Activated CD4-positive, alpha-beta T cell treated with anti-CD3 and anti-CD28 coated beads for 1 hour (primary cell): ENCODE results near the gene POU6F1.

Experiments used
- DNase-seq: peaks from one replicate; pipeline ENCODE4 v3.0.0-alpha.2; 2020

POU6F1 gene

DNA sequence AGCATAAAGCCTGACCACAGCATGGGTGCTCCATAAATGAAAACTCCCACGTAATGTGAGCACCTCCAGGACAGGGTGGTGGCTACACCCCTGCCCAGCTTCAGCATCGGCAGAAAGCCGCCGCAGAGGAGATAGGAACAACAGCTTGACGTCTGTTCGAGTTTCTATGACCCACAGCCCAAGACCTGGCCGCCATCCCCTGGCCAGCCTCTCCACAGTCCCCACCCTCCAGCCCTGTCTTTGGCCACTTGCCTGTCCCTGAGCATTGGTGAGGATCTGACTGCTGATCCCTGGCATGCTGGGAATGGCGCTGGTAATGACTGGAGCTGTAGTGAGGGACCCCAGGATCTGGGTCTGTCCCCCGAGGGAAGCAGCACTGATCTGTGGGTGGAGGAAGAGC is 21.3 kb downstream of the POU6F1 start:
- DNase-seq, result no peak

GRCh38 chr12:51195841-51196240 is 22.0 kb downstream of the POU6F1 start:
- DNase-seq, result no peak

DNA sequence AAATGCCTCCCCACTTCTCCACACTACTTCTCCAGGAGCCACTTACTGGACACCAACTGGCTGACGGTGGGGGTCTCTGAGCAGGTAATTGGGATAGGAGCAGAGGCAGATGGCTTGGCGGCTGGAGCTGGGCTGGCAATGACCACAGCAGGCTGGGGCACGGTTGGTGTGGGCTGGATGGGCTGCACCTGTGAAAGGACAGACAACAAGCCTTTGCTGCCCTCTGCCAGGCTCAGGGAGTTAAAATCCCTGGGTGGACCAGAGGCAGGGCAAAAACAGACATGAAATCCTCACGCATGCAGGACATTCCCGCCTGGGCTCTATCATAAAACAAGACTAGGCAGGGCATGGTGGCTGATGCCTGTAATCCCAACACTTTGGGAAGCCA is 25.6 kb downstream of the POU6F1 start:
- no peak for DNase-seq

- no peak for DNase-seq
Measured at GRCh38 chr12:51191516-51192283, 26.2 kb downstream of the POU6F1 start.

DNA sequence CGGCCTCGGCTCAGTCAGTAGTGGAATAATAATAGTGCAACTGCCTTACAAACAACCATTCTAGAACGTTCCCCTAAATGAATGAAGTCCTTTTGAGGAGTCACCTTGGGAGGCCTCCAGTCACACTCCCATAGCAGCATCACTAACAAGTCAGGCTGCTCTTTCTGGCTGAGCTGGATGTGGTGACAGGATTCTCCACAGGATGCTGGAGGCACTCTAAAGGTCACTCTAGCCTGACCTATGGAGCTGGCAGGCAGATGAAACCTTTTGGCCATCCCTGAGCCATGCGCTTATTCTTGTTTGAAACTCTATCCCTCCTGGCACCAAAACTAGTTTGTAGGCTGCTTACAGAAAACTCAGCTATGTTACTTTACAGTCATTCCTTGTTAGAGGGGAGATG is 27.0 kb downstream of the POU6F1 start:
- DNase-seq, result no peak

DNA sequence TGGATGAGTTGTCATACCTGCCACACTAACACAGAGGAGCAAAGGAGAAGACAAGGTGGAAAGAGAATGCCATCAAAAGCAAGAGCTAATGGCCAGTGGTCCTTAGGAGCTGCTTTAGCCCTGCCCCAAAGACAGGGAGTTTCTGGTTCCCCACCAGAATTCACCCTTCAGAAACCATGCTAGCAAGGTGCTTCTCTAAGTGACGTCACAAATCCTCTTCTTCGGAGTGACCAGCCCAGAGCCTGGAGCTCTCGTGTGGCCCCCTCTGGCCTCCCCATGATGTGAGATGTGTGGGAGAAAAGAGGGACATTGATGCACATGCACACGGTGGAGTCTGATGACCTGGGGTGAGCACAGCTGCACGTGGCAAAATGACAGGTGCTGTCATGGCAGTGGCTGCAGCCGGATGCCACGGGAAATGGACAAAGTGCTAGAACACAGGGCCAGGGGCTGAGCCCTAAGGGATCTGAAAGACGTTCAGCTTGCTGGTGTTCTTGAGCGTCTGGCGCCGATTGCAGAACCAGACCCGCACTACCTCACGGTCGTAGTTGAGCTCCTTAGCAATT is 28.0 kb downstream of the POU6F1 start:
- DNase-seq, result no peak

GRCh38 chr12:51188359-51189051 is 29.4 kb downstream of the POU6F1 start:
- no peak for DNase-seq

DNA sequence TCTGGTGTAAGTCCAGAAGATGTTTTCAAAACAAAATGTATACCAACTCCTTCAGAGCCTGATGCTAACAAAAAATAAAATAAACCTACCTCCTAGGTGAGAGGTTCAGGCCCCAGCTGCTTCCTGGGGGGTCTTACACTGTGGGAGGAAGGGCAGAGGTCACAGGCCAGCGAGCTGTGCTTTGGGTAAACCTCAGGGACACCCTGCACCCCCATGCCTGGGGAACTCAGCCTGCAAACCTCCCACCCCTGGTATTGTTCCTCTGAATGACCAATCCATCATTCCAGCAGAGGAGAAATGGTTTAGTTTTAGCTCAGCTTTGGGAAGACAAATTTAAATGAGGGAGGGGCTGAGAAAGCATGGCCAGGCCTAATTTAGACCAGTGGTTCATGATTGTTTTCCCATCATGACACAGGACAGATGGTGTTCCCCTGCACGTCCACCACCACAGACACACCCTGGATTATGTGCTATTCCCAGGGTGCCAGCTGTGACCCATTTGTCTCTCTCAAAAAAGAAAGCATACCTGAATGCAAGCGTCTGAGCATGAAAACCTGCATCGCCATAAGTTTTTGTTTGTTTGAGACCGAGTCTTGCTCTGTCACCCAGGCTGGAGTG is 30.4 kb downstream of the POU6F1 start:
- no peak for DNase-seq

DNA sequence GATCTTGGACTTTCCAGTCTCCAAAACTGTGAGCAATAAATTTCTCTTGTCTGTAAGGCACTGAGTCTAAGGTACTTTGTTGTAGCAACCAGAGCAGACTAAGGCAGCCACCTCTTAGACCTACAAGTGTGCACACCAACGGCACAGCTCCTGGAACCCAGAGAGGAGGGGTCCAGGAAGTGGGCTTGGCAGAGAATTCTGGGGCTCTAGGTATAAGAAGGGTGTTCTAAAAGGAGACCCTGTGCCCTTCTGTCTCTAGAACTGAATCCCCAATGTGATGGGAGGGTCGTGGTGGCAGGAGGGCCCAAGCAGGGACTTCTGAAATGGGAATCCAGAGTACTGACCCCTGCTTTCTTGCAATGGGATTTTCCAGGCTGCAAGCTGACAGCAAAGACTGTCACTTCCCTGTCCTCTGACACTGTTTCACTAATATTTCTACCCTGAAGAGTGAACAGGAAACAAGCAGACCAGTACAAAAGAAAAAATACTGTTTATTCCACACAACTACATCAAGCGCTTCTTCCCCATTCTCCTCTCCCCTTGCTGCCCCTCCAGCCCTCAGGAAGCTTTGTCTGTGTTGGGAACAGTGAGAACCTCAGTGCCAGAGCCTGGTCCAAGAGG is 31.3 kb downstream of the POU6F1 start:
- DNase-seq, result no peak

GRCh38 chr12:51185171-51185717 is 32.6 kb downstream of the POU6F1 start:
- no peak for DNase-seq

GRCh38 chr12:51183816-51184215 is 34.0 kb downstream of the POU6F1 start:
- no peak for DNase-seq

DNA sequence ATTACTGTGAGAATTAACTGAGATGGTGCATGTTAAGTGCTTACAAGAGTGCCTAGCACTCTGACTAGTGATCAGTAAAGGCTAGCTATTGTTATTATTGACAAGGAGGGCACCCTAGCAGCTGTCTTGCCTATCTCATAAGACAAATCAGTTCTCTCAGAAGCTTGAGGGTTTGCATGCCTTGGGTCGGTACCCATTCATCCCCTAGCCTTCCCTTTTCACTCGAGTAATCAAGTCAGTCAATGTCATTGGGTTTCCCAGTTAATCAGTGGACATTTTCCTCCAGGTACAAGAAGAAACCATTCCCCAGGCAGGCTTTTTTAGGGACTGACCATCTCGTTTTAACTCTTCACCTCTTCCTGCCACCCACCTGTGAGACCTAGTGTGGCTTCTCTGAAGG is 34.5 kb downstream of the POU6F1 start:
- DNase-seq, result no peak

DNA sequence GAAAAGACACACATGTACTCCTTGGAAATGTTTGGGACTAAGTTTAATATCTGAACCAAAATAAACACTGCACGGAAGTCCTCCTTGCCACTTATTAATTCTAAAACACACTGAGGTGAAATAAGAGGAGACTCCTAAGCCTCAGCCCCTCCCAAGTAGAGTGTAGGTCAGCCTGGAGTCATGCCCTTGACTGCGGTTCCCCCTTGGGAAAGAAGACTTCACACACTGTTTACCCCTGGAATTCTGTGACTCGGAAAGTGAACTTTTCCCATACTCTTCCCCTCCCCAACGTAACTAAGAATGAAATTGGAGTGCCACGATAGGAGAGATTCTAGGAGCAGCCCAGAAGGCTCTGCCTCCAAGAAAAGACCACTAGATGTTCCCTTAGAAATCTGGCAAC is 36.3 kb downstream of the POU6F1 start:
- no peak for DNase-seq

DNA sequence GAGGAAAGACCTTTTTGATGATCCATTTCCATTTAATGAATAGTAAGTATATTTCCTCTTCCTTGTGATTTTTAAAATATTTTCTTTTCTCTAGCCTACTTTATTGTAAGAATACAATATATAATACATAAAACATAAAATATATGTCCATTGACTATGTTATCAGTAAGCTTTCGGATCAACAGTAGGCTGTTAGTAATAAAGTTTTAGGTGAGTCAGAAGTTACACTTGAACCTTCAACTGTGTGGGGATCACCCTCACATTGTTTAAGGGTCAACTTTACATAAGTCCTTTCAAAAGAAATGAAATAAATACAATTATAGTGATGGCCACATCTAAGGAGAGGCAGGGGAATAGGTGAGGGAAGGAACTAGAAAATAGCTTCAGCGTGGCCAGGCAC is 40.0 kb downstream of the POU6F1 start:
- no peak for DNase-seq

GRCh38 chr12:51174501-51174900 is 43.4 kb downstream of the POU6F1 start:
- DNase-seq, result no peak

GRCh38 chr12:51172515-51173431 is 45.1 kb downstream of the POU6F1 start, which contains the start of gene TFCP2:
Gene TFCP2, minus strand, starts transcription at chr12:51173135. Its CDS starts 713 bp downstream, at chr12:51172422.
- DNase-seq, result peak; percentile 91

GRCh38 chr12:51171884-51172514 is 45.9 kb downstream of the POU6F1 start:
- no peak for DNase-seq

- no peak for DNase-seq
Measured at GRCh38 chr12:51163795-51164194, 54.1 kb downstream of the POU6F1 start.

GRCh38 chr12:51162217-51162616 is 55.6 kb downstream of the POU6F1 start:
- no peak for DNase-seq

DNA sequence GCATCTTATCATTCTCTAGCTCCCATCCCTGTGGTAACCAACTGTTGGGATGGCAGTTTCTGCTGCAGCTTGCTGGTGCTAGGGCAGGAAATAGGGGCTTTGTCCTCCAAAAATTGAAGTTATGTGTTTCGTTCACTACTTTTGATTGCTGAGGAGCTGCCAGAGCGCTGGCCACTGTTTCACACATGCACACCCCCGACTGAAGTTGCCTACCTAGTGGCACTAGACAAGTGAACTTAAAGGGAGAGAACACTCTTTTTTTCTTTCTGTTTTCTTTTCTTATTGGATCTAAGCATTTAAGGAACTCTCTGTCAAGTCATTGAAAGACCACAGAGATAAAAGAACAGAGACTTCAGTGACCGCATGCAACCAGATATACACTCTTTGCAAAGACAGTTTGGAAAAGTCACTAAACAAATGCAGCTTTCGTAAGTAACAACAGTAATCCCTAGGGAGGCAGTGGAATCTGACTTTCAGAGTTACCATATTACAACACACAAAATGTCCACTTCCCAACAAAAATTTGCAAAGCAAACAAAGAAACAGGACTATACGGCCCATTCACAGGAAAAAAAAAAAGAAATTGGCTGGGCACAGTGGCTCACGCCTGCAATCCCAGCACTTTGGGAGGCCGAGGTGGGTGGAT is 56.9 kb downstream of the POU6F1 start:
- DNase-seq, result no peak
